ENCODE measurements around the gene LRMDA. TPM values are rescaled to one million over a fixed set of nuclear protein-coding genes. Genes with fewer than 3 reads are reported as not detected.

LRMDA gene
- total and polyA plus RNA-seq, 2 donors (not counting 3 experiments of a cell fraction or from before 2014, with no cell fraction given), result 9.7 to 18.0 TPM

DNA sequence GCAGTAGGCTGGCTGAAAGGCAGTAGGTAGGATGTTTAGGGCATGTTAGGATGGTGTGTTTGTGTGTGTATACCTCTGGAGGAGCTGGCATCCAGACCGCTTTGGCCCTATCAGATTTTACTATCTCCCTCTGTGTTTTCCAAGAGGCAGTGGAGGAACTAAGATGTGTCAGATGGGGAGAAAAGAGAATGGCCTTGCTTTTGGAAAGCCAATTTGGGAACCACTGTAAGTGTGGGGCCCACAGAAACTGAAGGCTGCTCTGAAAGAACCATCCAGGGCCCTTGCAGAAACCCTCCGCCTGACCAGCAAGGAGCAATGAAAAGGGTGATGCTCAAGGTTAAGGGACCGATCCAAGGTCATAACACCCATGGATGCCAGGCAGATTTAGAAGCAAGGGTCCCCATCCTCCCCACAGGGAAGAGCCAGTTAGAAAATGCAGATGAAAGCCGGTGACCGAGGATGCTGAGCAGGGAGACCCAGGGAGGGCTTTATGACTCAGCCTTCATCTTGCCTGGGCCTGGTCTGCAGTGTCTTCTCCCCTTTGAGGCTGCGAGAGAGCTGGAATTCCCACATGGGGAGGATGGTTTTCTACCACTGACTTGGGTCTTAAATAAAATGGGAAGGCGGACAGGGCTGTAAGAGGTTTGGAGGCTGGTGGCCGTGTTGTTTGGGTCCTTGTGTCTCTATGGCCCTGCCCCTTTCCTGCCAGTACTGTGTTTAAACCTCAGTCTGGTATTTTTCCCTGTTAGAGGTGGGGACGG is 275.8 kb downstream of the LRMDA start:
- no peak overlapping the region for H3K4me3 ChIP-seq (replicated peaks in 1 of 3; ENCODE audit: insufficient read depth in 1 of 3, low read depth in 1 of 3, low read length in 3 of 3)
- H3K9me3 ChIP-seq (replicated peaks; ENCODE audit: control insufficient read depth, insufficient read depth, low read length), result no peaks in the 10 kb centered on the region
- no peaks in the 10 kb centered on the region for H3K4me1 ChIP-seq (ENCODE audit: control insufficient read depth, extremely low read depth, insufficient read depth, low read length)
- no TSS peak for BruUV-seq (replicated peaks)
- TF ChIP-seq POLR2A (IDR thresholded peaks at IDR 0.05; ENCODE audit: low read depth, low read length) (no peak), GATA2 (IDR thresholded peaks at IDR 0.05; ENCODE audit: insufficient read depth, insufficient read length, low read depth, low read length) (no peak), FOS (IDR thresholded peaks at IDR 0.05; ENCODE audit: borderline replicate concordance, insufficient read depth, low read length) (no peak), CTCF (IDR thresholded peaks at IDR 0.05; ENCODE audit: extremely low read depth in 1 of 2, insufficient read depth in 1 of 2, low read depth in 1 of 2, low read length in 2 of 2) (no peak), MYC (IDR thresholded peaks at IDR 0.05; ENCODE audit: low read depth, low read length) (no peak), POLR2AphosphoS5 (IDR thresholded peaks at IDR 0.05; ENCODE audit: insufficient read depth, low read depth, low read length) (no peak), JUN (IDR thresholded peaks at IDR 0.05; ENCODE audit: borderline replicate concordance, insufficient read depth, insufficient read length, low read depth) (no peak), EZH2 (IDR thresholded peaks at IDR 0.05; ENCODE audit: borderline replicate concordance, low read depth, low read length, severe bottlenecking) (no peak)
- TF ChIP-seq, protein P1, sequence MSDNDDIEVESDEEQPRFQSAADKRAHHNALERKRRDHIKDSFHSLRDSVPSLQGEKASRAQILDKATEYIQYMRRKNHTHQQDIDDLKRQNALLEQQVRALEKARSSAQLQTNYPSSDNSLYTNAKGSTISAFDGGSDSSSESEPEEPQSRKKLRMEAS (IDR thresholded peaks at IDR 0.05; ENCODE audit: insufficient read depth, insufficient read length), result no peak
- no peaks in the 10 kb centered on the region for H3K9me1 ChIP-seq (replicated peaks; ENCODE audit: control insufficient read depth, extremely low read depth, insufficient read depth, low read length)
- H3K27me3 ChIP-seq (ENCODE audit: control insufficient read depth in 2 of 2, insufficient read depth in 2 of 2, low read length in 2 of 2), result no peaks in the 10 kb centered on the region
- CTCF ChIA-PET, result interaction anchor here (0.7 kb wide), 1 partner anchor 11 kb away, joined by 3 read pairs; no protein-coding TSS in a partner anchor
- POLR2A ChIA-PET, result no interaction called here
- intact Hi-C loops (cut with micrococcal nuclease), result no loop called here
- no peaks in the 10 kb centered on the region for H3K79me2 ChIP-seq (ENCODE audit: control insufficient read depth, insufficient read depth, low read length)
- H2AFZ ChIP-seq (ENCODE audit: low read depth, low read length), result no peak overlapping the region
- DNase-seq (ENCODE audit: low read depth, low spot score) (no peak), FAIRE-seq (no peak)
- no peak overlapping the region for H3K27ac ChIP-seq (ENCODE audit: insufficient read depth, low read depth, low read length)
- no peak overlapping the region for H3K4me2 ChIP-seq (ENCODE audit: insufficient read depth, low read length)
- no peaks in the 10 kb centered on the region for H3K36me3 ChIP-seq (ENCODE audit: control insufficient read depth in 2 of 2, extremely low read depth in 1 of 2, insufficient read depth in 2 of 2, low read length in 2 of 2)
- H3K9ac ChIP-seq (replicated peaks; ENCODE audit: extremely low read depth, insufficient read depth, low read length), result no peak overlapping the region
- no peaks in the 10 kb centered on the region for H4K20me1 ChIP-seq (replicated peaks; ENCODE audit: control insufficient read depth, extremely low read depth, insufficient read depth, low read length)
- dilution Hi-C loops (cut with MboI; ENCODE audit: extremely low pct_ligation_motif_present, low sequenced_read_pairs), result no loop called here
